H1 (cell line): ENCODE data around the gene SLC25A47.

Experiments
- CHD1 ChIP-seq: IDR thresholded peaks from 2 replicates; pipeline ENCODE4 v1.6.1; 2012; ENCODE audit warnings: low read depth, low read length, improper control_type of control experiment
- EZH2 ChIP-seq: fragments of 200-600 bp; sonication (generic); IDR thresholded peaks from 2 replicates; pipeline ENCODE4 v1.7.1; 2012; ENCODE audit warnings: low read depth, mild to moderate bottlenecking, moderate library complexity, low read length, inconsistent platforms; ENCODE audit not compliant: severe bottlenecking
- JUND ChIP-seq: IDR thresholded peaks from 2 replicates; pipeline ENCODE4 v1.6.1; 2011; ENCODE audit warnings: mild to moderate bottlenecking, improper control_type of control experiment, low read length
- POLR2AphosphoS5 ChIP-seq: IDR thresholded peaks from 2 replicates; pipeline ENCODE4 v1.6.1; 2011; ENCODE audit warnings: low read depth, low read length

DNA sequence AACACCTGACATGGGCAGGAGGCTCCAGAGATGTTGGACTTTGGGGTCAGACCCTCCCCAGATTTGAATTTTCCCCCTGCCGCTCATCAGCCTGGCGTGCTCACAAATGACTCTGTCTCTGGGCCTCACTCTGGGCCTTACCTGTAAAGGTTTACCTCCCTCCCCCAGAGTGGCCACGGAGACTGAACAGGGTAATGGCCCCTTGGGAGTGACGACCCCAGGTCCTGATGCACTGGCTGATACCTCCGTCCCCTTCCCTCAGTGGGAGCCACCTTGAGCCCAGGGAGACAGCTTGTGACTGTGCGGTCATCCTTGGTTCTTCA is 23.9 kb upstream of the SLC25A47 start:
- TF ChIP-seq POLR2AphosphoS5 (no peak), CHD1 (no peak), JUND (no peak), EZH2 (no peak)
